GM21515 (cell line): Measurements from ENCODE around the gene SLC39A7.

Experiments used
- ATAC-seq: cut with Tn5 transposase; IDR thresholded peaks from one replicate; pipeline ENCODE4 v1.9.1; 2021; ENCODE audit not compliant: unreplicated experiment

Gene SLC39A7

GRCh38 chr6:33170176-33171015 is 30.3 kb upstream of the SLC39A7 start:
- no peak for ATAC-seq

GRCh38 chr6:33171016-33171879 is 29.4 kb upstream of the SLC39A7 start:
- no peak for ATAC-seq

GRCh38 chr6:33171880-33172687 is 28.6 kb upstream of the SLC39A7 start:
- no peak for ATAC-seq

GRCh38 chr6:33172688-33173534 is 27.8 kb upstream of the SLC39A7 start:
- ATAC-seq, result no peak

DNA sequence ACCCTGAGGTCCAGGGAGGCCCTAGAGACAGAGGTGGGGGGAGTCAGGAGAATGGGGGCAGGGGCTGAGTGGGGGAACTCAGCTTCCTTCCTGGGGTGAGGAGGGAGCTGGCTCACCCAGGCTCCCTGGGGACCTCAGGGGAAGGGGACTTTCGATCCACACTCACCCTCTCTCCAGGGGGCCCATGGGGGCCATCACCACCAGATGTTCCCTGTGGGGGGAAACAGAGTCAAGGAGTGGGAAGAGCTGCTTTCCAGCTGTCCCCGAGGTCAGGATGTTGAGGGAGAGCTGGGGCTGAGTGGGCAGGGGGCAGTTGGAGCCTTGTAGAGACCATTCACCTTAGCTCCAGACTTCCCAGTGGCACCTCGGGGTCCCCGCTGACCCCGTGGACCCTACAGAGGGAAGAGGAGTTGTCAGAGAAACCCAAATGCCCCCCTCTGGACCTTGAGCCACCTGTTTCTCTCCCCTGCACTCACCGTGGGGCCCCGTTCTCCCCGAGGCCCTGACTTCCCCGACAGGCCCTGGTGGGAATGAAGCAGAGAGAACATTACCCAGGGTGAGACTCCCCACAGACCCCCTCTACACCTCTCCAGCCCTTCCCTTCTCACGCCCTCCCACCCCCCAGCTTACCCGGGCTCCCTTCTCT is 27.0 kb upstream of the SLC39A7 start:
- no peak for ATAC-seq

- ATAC-seq, result no peak
These were observed 25.9 kb upstream of the SLC39A7 start for GRCh38 chr6:33174784-33175183.

DNA sequence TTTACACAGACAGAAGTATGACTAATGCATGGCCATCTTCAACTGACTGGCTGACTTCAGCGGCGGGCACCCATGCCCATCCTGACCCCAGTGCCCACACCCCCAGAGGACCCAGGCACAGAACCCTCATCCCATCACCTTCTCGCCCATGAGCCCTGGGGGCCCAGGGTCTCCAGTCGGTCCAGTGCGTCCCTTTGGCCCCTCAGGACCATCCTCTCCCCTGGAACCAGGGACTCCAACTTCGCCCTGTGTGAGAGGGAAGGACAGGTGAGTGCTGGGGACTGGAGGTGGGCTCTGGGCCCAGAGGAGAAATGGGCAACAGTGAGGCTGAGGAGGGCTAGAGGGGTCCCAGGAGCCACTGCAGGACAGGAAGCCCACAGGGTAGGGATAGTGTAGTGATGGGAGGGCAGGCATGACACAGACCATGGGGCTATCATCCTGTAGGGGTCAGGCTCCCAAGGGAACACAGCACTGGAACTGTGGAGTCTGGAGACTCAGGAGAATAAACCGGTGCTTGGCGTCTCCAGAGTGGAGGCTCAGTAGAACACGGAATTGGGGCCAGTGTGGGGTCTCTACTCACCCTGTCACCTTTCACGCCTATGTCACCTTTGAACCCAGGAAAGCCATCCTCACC is 25.1 kb upstream of the SLC39A7 start:
- ATAC-seq, result no peak

DNA sequence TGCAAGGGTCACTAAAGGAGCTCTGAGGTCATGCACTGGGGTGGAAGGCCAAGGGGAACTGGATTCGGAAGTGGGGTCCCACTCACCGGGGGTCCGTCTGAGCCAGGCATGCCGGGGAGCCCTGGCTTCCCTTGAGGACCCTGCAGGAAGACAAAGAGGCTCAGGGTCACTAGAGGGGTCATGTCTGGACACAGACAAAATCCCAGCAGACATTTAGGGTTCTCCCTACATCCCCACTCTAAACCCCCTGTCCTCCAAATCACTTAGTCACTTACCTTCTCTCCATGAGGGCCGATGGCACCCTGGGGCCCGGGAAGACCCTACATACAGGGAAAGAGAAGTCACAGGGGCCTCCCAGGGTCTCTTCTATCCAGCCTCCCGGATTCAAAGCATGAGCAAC is 23.8 kb upstream of the SLC39A7 start:
- no peak for ATAC-seq

DNA sequence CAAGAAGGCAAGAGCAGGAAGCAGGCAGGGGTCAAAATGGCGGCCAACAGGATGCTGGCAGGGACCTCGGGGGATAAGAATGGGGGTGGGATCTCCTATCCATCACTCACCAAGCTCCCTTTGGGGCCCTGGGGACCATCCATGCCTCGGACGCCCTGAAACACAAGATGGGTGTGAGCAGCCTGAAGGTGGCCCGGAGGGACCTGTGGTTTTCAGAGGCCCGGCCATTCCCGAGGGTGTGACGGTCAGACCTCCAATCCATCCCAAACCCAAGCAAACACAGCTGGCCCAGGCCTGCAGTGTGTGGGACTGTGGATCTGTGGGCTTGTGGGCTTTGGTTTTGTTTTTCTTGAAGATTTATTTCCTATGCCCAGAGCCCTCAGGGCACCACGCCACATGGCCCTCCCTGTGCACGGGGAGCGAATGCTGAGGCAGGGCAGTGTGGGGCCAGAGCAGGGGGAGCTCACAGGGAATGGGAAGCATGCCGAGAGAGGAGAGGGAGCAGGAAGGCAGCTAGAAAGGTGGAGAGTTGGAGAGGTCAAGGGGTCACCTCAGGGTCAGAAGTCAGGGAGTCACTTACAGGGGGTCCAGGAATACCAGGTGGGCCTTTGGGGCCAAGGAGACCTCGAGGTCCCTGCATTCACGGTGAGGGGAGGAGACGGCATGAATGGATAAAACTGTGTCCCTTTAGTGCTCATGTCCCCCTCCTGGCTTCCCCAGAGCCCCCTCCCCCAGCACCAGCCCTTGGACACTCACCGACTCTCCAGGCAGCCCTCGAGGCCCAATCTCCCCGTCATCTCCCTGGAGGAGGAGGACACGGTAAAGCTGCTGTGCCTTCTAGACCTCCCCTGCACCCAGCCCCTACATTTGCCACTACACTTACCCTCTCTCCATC is 22.9 kb upstream of the SLC39A7 start:
- ATAC-seq, result no peak

GRCh38 chr6:33178755-33179475 is 21.8 kb upstream of the SLC39A7 start:
- ATAC-seq, result no peak

GRCh38 chr6:33181141-33181540 is 19.5 kb upstream of the SLC39A7 start:
- no peak for ATAC-seq

DNA sequence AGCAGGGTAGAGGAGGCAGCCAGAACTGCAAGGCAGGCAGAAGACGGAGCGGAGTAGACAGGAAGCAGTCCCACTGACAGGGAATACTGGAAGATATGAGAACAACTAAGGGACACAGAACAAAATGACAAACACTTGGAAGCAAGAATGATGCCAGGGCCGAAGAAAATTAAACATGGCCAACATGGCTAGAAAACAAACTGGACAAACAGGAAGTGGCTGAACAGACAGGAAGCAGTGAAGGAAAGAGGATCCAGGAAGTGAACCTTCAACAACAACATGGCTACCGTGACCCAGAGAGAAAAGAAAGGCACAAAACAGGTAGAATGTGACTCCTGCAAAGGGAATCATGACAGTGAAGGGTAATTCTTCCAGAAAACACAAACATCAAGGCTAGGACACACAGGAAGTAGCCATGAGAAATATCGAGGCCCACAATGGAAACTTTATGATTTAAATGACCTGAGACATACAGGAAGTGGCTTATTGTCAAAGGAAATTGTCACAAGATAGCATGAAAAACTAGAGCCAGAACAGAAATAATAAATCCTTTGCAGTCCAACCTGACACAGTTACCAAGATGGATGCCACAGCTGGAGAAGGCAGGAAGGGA is 17.5 kb upstream of the SLC39A7 start:
- no peak for ATAC-seq

- no peak for ATAC-seq
These were observed 15.5 kb upstream of the SLC39A7 start for GRCh38 chr6:33185190-33185589.

- no peak for ATAC-seq
These were observed 14.9 kb upstream of the SLC39A7 start for GRCh38 chr6:33185654-33186187.

DNA sequence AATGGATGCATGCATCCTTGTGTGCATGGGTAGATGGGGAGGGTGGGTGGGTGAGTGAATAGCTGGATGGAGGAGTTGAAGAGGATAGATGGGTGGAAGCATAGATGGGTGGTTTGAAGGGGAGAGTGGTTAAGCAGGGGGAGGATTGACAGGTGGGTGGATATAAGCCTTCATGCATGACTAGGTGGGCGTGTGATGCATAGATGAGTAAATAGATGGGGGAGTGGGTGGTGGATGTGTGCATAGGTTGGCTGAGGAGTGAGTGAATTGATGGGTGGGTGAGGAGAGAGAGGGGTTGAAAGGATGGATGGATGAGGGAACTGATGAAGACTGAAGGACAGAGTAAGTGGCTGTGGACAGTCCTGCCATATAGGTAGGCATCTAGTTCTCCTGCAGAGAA is 12.9 kb upstream of the SLC39A7 start:
- ATAC-seq, result no peak

GRCh38 chr6:33189164-33189563 is 11.5 kb upstream of the SLC39A7 start:
- ATAC-seq, result no peak
